GM19328 (cell line): Measurements from ENCODE around the gene VWA2.

Source experiments
- ATAC-seq: cut with Tn5 transposase; IDR thresholded peaks from one replicate; pipeline ENCODE4 v1.9.1; 2021; ENCODE audit warnings: mild to moderate bottlenecking, moderate library complexity; ENCODE audit not compliant: unreplicated experiment

The VWA2 gene

DNA sequence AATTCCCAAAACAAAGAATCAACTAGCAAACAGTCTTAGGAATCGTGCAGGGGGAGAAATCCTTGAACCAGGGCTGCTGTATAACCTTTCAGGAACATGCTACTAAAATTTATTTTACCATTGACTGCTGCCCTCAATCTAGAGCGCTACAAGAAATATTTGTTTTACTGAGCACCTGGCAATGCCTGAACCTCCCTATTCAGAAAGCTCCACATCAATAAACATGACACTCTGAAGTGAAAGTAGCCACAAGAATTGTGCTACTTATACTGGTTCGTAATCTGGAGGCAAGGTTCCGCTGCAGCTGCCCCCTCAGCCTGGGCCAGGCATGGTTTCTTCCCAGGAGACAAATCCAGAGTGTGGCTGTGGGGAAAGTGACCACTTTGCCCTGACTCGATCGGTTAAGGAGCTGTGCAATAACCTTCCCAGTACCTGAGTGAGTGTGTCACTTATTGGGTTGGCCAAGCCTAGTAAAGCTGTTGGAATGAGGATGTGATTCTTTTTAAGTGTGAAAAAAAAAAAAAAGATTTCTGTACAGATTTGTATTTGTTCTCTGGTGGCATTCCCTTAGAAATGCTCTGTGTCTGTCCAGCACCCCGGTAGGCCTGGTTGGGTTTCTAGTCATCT, 7.7 kb downstream of the VWA2 start:
- ATAC-seq = no peak

- ATAC-seq = no peak
Measured at GRCh38 chr10:114250236-114250635, 11.2 kb downstream of the VWA2 start.

- no peak for ATAC-seq
Measured at GRCh38 chr10:114250716-114251115, 11.7 kb downstream of the VWA2 start.

DNA sequence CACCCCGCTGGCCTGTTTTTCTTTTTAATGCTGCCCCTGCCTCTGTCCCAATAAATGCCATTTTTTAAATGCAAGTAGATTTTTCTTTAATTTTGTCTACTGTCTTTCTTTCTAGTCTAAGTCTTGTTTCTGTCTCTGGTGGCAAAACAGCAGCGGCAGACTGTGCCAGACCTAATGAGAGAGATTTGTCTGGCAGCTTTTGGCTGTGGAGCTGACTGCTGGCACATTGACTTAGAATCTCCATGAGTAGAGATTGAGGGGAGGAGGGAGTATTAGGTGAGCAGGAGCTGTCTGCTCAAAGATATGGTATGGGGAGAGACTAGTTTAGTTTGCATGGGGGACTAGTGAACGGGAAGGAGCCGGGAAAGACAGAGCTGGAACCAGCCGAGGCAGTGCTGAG, 13.0 kb downstream of the VWA2 start:
- ATAC-seq = no peak

DNA sequence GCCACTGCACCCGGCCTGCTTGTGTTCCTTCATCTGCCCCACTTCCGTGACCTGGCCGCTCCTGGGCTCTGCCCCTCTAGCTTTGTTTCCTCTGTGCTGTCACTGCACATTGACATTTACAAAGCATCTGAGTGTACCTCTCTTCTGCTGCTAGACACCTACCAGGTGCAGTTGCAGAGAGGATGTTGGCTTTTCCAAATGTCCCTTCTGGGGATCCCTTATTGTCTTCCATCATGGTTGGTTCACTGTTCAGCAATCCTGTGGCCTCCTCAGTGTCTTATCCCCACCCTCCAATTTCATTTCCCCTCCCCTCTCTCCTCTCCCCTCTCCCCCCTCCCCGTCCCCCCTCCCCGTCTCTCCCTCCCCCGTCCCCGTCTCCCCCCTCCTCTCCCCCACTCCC, 13.8 kb downstream of the VWA2 start:
- no peak for ATAC-seq

DNA sequence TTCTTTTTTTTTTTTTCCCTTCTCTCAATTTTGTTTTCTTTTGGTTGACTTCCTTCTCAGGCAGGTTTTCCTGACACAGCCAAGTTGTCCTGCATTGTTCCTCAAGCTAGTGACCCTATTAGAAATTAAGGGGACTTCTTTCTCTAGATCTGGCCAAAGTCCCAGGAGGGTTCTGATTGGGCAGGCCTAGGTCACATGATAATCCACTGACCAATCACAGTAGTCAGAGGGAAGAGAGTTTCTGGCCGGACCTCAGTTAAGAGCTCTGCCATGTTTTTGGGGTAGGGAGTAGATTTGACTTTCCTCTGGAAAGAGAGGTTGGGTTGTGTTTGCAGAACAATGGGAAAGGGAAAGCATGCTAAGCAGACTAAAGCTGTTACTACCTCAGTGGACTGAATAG, 16.2 kb downstream of the VWA2 start:
- ATAC-seq = no peak

DNA sequence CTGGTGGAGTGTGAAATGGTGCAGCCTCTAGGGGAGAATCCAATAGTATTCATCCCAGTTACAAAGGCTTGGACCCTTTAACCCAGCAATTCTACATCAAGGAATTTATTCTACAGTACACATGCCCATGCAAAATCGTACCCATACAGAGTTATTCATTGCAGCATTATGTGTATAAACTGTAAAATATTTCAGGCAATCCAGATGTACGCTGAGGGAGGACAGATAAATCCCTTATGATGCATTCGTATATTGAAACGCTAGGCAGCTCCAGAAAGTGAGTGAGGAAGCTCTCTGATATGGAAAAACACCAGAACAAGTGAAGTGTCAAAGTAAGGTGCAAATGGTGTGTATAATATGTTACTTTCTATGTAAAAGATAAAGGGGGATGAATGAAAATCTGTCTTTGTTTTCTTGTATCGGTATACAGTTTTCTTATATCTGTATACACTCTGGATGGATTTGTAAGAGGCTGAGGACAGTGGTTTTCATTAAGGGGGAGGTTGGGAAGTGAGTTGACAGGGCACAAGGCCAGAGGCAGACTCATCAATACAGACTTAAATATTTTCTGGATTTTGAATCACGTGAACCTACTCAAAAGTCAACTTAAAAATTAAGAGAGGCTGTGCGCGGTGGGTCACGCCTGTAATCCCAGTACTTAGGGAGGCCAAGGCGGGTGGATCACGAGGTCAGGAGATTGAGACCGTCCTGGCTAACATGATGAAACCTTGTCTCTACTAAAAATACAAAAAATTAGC, 17.1 kb downstream of the VWA2 start:
- no peak for ATAC-seq

DNA sequence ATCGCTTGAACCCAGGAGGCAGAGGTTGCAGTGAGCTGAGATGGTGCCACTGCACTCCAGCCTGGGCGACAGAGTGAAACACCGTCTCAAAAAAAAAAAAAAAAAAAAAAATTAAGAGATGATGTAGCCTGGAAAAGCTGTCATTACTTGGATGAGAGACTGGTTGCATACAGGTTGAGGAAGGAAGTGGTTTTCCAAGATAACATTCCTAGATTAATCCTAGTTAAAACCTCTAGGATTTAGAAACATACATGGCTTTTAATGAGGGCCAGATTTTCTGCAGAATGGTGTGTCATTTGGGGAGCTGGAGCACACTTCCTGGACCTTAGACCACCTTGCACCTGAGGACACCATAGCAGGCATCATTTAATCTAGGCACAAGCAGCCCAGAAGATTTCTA, 17.8 kb downstream of the VWA2 start:
- no peak for ATAC-seq

GRCh38 chr10:114257498-114257897, 18.4 kb downstream of the VWA2 start:
- no peak for ATAC-seq

DNA sequence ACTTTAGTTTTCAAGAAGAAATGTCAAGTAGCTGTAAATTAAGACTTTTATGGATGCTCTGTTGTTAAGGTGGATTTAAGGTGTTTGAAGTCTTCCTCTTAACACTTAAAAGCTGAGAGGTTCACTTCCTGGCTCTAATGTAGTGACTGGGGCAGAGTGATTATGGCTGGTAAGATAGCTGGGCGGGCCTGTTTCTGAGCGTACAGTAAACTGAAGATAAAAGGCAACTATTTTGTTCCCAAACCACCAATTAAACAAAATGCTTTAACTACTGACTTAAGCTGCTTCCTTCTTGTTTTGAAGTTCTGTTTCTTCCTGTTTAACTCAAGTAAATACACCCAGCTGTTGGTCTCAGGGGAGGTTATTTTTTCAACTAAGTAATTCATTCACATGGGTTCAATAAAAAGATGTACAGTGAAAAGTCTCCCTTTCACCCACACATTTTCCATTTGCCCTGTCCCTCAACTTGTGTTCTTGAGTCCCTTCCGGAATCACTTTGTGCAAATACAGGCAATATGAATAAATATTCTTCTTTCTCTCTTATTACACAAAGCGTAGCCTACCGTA, 19.3 kb downstream of the VWA2 start:
- no peak for ATAC-seq

DNA sequence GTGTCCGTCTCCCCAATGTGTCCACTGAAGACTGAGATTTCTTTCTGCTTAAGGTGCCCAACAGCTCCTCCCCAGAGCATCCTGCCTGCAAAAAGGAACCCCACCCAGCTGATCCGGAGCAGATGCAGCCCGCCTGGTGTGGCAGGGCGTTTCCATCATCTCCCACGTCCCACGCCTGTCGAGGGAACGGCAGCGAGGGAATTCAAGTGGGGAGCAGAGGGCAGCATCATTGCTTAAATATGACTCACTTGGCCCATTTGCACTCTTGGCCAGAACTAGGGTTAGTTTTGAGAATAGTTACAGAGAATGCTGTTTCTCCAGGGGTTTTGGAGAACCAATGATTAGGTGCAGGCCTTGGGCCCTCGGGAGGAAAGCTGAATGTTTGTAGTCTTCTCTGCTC, 20.8 kb downstream of the VWA2 start:
- ATAC-seq = no peak

DNA sequence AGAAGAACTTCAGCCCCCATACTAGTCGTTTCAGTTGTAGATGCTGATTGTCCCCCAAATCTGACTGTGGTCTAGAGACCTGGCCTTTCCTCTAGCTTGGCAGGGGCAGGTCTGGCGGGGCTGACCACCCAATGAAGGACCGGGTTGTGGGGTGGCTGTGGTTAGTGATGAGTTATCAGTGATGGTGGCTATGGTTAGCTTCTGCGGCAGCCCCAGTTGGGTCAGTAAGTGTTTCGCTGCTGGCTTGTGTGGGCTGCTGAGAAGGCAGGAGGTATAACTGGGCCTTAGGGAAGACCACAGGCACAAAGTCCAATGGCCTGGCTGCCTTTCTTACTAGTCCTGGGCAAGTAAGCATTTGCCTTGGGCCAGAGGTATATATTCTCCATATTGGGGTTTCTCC, 21.3 kb downstream of the VWA2 start:
- ATAC-seq = no peak

DNA sequence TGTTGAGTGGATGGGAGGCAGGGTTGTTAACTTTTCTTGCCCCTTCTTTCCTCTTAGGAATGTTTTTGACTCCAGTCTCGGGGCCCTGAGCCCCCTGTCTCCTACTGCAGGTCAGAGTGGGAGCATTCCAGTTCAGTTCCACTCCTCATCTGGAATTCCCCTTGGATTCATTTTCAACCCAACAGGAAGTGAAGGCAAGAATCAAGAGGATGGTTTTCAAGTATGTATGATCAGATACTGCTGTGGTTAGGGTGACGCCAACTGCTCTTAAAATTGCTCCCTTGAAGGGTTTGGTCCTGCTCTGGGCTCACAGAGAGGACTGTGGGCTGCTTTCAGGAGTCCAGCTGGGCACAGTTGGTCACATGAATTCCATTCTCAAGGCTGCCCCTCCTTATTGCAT, 22.0 kb downstream of the VWA2 start:
- no peak for ATAC-seq

GRCh38 chr10:114262496-114262895, 23.4 kb downstream of the VWA2 start:
- no peak for ATAC-seq

- no peak for ATAC-seq
Measured at GRCh38 chr10:114265392-114266053, 26.5 kb downstream of the VWA2 start.

- ATAC-seq = no peak
Measured at GRCh38 chr10:114266521-114266920, 27.5 kb downstream of the VWA2 start.

DNA sequence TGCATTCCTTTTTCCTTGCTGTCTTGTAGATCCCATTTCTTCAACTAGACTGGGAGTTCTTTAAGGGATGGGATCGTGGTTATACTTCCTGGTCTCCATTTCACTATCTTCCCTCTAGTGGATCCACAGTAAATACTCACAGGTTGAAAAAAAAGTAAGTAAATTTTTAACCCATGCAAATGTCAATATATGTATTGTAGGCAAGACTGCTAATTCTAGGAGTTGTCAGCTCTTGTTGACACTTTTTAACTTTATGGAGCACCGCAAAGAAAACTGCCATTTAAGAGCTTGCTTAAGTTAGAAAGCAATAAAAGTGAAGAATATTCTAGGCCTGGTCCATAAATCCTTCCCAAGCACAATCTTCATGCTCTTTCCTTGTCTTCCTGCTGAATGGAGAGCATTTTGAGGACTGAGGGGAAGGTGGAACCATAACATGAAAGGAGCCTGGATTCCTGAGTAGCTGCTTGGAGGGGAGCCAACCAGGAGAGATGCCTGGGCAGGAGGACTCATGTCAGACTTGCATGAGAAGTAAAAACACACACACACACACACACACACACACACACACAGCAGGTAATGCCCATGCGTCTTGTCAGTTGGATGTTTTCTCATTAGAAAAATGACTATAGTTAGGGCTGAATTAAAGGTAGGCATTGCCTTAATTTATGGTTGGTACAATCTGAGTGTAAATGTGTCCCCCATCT, 32.2 kb downstream of the VWA2 start:
- ATAC-seq = no peak

DNA sequence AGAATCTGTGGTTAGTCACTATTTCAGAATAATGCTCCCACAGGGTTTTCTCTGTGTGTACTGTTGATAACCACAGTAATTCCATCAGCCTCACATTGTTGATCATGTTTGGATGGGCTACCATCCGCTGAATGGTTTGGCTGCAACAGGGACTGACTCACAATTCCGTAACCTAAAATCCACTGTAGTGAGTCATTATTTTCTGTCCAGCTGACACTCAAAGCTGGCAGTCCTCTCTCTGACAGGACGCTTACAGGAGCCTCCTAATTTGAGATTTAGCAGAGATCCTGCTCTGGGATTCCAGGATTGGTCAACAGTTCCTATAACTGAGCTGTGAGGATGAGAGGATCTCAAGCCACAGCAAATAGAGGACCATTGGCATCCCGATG, 32.7 kb downstream of the VWA2 start:
- no peak for ATAC-seq

DNA sequence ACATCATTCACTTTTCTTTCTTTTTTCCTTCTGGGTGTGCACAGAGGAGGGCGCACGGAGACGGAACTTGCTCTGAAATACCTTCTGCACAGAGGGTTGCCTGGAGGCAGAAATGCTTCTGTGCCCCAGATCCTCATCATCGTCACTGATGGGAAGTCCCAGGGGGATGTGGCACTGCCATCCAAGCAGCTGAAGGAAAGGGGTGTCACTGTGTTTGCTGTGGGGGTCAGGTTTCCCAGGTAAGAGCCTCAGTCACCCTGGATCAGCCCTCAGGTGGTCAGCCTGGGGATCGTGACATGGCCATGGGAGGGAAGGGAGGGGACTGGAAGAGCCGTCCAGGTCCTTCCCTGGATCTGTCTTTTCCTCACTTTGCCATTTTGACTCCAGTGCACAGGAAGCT, 33.6 kb downstream of the VWA2 start:
- no peak for ATAC-seq

GRCh38 chr10:114273910-114274309, 34.9 kb downstream of the VWA2 start:
- no peak for ATAC-seq
